SK-N-MC (cell line): ENCODE measurements around the gene SPC25.

Source experiments
- EZH2 ChIP-seq: fragments of 200-600 bp; sonication (generic); IDR thresholded peaks from one replicate; pipeline ENCODE4 v1.6.1; 2017; ENCODE audit warnings: antibody characterized with exemption
- FOXP2 ChIP-seq: optimal IDR thresholded peaks from 2 replicates; pipeline ENCODE3; 2011; ENCODE audit warnings: mild to moderate bottlenecking, moderate library complexity; ENCODE audit not compliant: insufficient read depth; ENCODE audit errors: extremely low read length, control extremely low read depth
- POLR2AphosphoS5 ChIP-seq: IDR thresholded peaks from 2 replicates; pipeline ENCODE4 v1.6.1; 2012; ENCODE audit warnings: mild to moderate bottlenecking, low read depth, low read length, borderline replicate concordance

- TF ChIP-seq EZH2, result no peak
- TF ChIP-seq POLR2AphosphoS5, result no peak
- no peak for TF ChIP-seq FOXP2
Observed at GRCh38 chr2:168912901-168913369, 22.7 kb upstream of the SPC25 start.
